HepG2 (cell line): ENCODE results near the gene TSGA10. TPM values are rescaled to one million over a fixed set of nuclear protein-coding genes. Genes with fewer than 3 reads are reported as not detected.

Experiments
- CBX1 ChIP-seq: IDR thresholded peaks from one replicate; pipeline ENCODE4 v1.6.1; 2016; ENCODE audit warnings: antibody characterized with exemption, low read depth
- ELF4 ChIP-seq: sonication (generic); formaldehyde crosslinking; IDR thresholded peaks from 2 replicates; pipeline ENCODE4 v1.5.0; 2020; ENCODE audit warnings: missing genetic modification reagents, mild to moderate bottlenecking, moderate library complexity, borderline replicate concordance
- FOXC1 ChIP-seq: sonication (generic); formaldehyde crosslinking; IDR thresholded peaks from 2 replicates; pipeline ENCODE4 v1.8.0; 2022; ENCODE audit warnings: mild to moderate bottlenecking, missing genetic modification reagents, borderline replicate concordance
- KLF11 ChIP-seq: IDR thresholded peaks from 2 replicates; pipeline ENCODE4 v1.6.1; 2016; ENCODE audit warnings: missing compliant biosample characterization
- MAFK ChIP-seq, 2 experiments: IDR thresholded peaks in 1 of 2; conservative IDR thresholded peaks in 1 of 2; 2 replicates each; pipeline ENCODE4 v1.6.1; 2011; ENCODE audit warnings: improper control_type of control experiment in 2 of 2, low read length in 2 of 2
- RFXANK ChIP-seq: IDR thresholded peaks from 2 replicates; pipeline ENCODE4 v1.6.1; 2016
- SP1 ChIP-seq, 2 experiments: fragments of 450-650 bp in 1 of 2; sonication (generic) in 1 of 2; formaldehyde crosslinking in 1 of 2; IDR thresholded peaks; 2 replicates each; pipeline versions ENCODE4 v1.4.0 to v1.6.1; 2016 to 2020; ENCODE audit warnings: missing genetic modification reagents in 1 of 2
- SP4 ChIP-seq: sonication (generic); formaldehyde crosslinking; IDR thresholded peaks from 2 replicates; pipeline ENCODE4 v1.8.1; 2023; ENCODE audit warnings: mild to moderate bottlenecking, missing genetic modification reagents
- ZC3H13 ChIP-seq: sonication (generic); formaldehyde crosslinking; IDR thresholded peaks from 2 replicates; pipeline ENCODE4 v1.8.1; 2023; ENCODE audit warnings: mild to moderate bottlenecking, missing genetic modification reagents, moderate library complexity
- ZNF180 ChIP-seq: sonication (generic); formaldehyde crosslinking; IDR thresholded peaks from 2 replicates; pipeline ENCODE4 v1.4.0; 2020; ENCODE audit warnings: low read depth, missing genetic modification reagents, borderline replicate concordance
- ZNF333 ChIP-seq: sonication (generic); formaldehyde crosslinking; IDR thresholded peaks from 2 replicates; pipeline ENCODE4 v1.4.0; 2020; ENCODE audit warnings: mild to moderate bottlenecking, missing genetic modification reagents, borderline replicate concordance
- ZNF446 ChIP-seq: sonication (generic); formaldehyde crosslinking; IDR thresholded peaks from 2 replicates; pipeline ENCODE4 v1.5.0; 2020; ENCODE audit warnings: mild to moderate bottlenecking, missing genetic modification reagents
- ZNF510 ChIP-seq: sonication (generic); formaldehyde crosslinking; IDR thresholded peaks from 2 replicates; pipeline ENCODE4 v1.4.0; 2020; ENCODE audit warnings: low read depth, mild to moderate bottlenecking, missing genetic modification reagents
- ZNF841 ChIP-seq: sonication (generic); formaldehyde crosslinking; IDR thresholded peaks from 2 replicates; pipeline ENCODE4 v1.8.1; 2023; ENCODE audit warnings: missing genetic modification reagents, borderline replicate concordance
- ZNF891 ChIP-seq: sonication (generic); formaldehyde crosslinking; IDR thresholded peaks from 2 replicates; pipeline ENCODE4 v1.5.0; 2020; ENCODE audit warnings: mild to moderate bottlenecking, missing genetic modification reagents
- ZZZ3 ChIP-seq: sonication (generic); formaldehyde crosslinking; IDR thresholded peaks from 2 replicates; pipeline ENCODE4 v1.4.0; 2020; ENCODE audit warnings: missing genetic modification reagents, mild to moderate bottlenecking, borderline replicate concordance
- polyA plus RNA-seq, 8 experiments: library from polyadenylated mRNA; depleted of rRNA in 3 of 8; stranded (reverse) in 7 of 8; unstranded in 1 of 8; fragments of >200 nt; fragmentation: Illumina TruSeq in 4 of 8; extraction: Trizol in 4 of 8; gene quantifications; 2 replicates each; pipeline versions ENCODE4 v1.2.1 to v1.2.3, GENCODE V29; 2011 to 2016; ENCODE audit warnings: low read depth in 4 of 8, missing spikeins in 1 of 8, mixed read lengths in 1 of 8; ENCODE audit not compliant: insufficient read depth in 1 of 8
- total RNA-seq, 5 experiments: library from RNA; depleted of rRNA; stranded (reverse); fragments of >200 nt; fragmentation: Illumina TruSeq; extraction: Trizol; gene quantifications; 2 replicates each; pipeline ENCODE4 v1.2.3, GENCODE V29; 2016; ENCODE audit warnings: low read depth in 1 of 5
- TF ChIP-seq, protein P1 (sequence below): sonication (generic); formaldehyde crosslinking; IDR thresholded peaks from 2 replicates; pipeline ENCODE4 v1.8.1; 2022; ENCODE audit warnings: low read depth, mild to moderate bottlenecking, missing genetic modification reagents
- TF ChIP-seq, protein P2 (sequence below): fragments of 450-650 bp; IDR thresholded peaks from 2 replicates; pipeline ENCODE4 v1.6.1; 2017; ENCODE audit warnings: mild to moderate bottlenecking
- TF ChIP-seq, protein P3 (sequence below): sonication (generic); formaldehyde crosslinking; IDR thresholded peaks from 2 replicates; pipeline ENCODE4 v1.5.0; 2020; ENCODE audit warnings: mild to moderate bottlenecking, missing genetic modification reagents
- TF ChIP-seq, protein P4 (sequence below): sonication (generic); formaldehyde crosslinking; IDR thresholded peaks from 2 replicates; pipeline ENCODE4 v1.5.1; 2020; ENCODE audit warnings: missing genetic modification reagents, mild to moderate bottlenecking, borderline replicate concordance

TSGA10 gene
- total and polyA plus RNA-seq, 2 of the 13 experiments (the other 11 are each of a cell fraction or from before 2014, with no cell fraction given): 4.7 to 13.1 TPM

DNA sequence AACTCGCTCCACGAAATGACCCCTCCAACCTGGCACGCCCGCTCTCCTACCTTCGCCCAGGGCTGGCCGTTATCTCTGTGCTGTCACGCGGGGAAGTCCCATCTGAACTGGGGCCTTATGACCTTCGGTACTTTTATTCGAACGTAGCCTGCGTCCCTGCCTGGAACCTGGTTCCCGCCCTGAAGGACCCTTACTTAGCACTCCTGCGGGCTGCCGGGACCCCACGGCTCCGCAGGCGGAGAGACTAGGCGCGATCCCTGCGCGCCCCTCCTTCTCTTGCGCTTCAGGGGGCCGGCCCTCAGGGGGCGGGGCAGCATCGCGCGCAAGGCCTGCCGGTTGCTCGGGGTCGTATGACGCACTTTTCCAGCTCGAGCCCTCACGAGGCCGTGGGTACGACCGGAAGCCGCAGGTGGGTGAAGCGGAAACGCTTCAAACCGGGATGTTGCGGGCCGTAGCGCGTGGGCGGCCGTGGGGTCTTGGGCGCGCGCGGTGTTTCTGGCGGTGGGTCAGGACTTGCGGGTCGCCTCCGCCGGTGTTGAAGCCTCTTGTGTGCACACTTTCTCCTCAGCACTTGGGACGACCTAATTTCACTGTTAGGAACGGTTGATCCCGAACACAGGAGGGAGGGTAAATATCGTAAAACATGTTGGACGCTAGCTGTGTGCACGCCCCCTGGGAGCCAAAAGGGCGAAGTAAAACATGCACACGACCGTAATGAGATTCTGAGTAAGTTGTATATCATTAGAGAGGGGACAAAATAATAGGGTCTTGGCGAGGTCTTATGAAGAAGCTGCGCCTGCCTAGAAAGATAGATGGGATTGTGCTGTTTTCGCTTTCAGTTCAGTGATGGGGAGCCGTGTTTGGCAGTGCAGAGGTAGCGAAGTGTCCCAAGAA, at the start of gene TSGA10, which contains the start of gene LIPT1 (continued):
- TF ChIP-seq ZZZ3 (CRISPR knock-in tag) (peak; percentile 96; the same call in 1 of the 2 replicates), ZNF333 (CRISPR knock-in tag) (no peak; the same call in 1 of the 2 replicates), ELF4 (CRISPR knock-in tag) (peak; percentile 96), KLF11 (CRISPR knock-in tag) (peak; percentile 94), SP4 (CRISPR knock-in tag) (peak; percentile 97), SP1 (IDR thresholded peaks at IDR 0.05) (no peak), SP1 (CRISPR knock-in tag; IDR thresholded peaks at IDR 0.05) (peak; percentile 94), ZNF510 (peak; percentile 99), ZNF180 (CRISPR knock-in tag) (no peak), MAFK (conservative IDR thresholded peaks at IDR 0.05 in 1 of 2, IDR thresholded peaks at IDR 0.05 in 1 of 2; ENCODE audit: low read length in 2 of 2) (no peak), CBX1 (peak; percentile 93), FOXC1 (peak; percentile 79; the same call in 1 of the 2 replicates), RFXANK (CRISPR knock-in tag) (peak; percentile 94), ZNF841 (no peak), ZNF891 (CRISPR knock-in tag) (peak; percentile 97), ZNF446 (CRISPR knock-in tag) (peak; percentile 58; the same call in 1 of the 2 replicates), ZC3H13 (CRISPR knock-in tag) (peak; percentile 88)
- TF ChIP-seq, protein P1, sequence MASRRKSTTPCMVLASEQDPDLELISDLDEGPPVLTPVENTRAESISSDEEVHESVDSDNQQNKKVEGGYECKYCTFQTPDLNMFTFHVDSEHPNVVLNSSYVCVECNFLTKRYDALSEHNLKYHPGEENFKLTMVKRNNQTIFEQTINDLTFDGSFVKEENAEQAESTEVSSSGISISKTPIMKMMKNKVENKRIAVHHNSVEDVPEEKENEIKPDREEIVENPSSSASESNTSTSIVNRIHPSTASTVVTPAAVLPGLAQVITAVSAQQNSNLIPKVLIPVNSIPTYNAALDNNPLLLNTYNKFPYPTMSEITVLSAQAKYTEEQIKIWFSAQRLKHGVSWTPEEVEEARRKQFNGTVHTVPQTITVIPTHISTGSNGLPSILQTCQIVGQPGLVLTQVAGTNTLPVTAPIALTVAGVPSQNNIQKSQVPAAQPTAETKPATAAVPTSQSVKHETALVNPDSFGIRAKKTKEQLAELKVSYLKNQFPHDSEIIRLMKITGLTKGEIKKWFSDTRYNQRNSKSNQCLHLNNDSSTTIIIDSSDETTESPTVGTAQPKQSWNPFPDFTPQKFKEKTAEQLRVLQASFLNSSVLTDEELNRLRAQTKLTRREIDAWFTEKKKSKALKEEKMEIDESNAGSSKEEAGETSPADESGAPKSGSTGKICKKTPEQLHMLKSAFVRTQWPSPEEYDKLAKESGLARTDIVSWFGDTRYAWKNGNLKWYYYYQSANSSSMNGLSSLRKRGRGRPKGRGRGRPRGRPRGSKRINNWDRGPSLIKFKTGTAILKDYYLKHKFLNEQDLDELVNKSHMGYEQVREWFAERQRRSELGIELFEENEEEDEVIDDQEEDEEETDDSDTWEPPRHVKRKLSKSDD (CRISPR knock-in tag): peak; percentile 98
- TF ChIP-seq, protein P2, sequence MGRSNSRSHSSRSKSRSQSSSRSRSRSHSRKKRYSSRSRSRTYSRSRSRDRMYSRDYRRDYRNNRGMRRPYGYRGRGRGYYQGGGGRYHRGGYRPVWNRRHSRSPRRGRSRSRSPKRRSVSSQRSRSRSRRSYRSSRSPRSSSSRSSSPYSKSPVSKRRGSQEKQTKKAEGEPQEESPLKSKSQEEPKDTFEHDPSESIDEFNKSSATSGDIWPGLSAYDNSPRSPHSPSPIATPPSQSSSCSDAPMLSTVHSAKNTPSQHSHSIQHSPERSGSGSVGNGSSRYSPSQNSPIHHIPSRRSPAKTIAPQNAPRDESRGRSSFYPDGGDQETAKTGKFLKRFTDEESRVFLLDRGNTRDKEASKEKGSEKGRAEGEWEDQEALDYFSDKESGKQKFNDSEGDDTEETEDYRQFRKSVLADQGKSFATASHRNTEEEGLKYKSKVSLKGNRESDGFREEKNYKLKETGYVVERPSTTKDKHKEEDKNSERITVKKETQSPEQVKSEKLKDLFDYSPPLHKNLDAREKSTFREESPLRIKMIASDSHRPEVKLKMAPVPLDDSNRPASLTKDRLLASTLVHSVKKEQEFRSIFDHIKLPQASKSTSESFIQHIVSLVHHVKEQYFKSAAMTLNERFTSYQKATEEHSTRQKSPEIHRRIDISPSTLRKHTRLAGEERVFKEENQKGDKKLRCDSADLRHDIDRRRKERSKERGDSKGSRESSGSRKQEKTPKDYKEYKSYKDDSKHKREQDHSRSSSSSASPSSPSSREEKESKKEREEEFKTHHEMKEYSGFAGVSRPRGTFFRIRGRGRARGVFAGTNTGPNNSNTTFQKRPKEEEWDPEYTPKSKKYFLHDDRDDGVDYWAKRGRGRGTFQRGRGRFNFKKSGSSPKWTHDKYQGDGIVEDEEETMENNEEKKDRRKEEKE: no peak
- TF ChIP-seq, protein P3, sequence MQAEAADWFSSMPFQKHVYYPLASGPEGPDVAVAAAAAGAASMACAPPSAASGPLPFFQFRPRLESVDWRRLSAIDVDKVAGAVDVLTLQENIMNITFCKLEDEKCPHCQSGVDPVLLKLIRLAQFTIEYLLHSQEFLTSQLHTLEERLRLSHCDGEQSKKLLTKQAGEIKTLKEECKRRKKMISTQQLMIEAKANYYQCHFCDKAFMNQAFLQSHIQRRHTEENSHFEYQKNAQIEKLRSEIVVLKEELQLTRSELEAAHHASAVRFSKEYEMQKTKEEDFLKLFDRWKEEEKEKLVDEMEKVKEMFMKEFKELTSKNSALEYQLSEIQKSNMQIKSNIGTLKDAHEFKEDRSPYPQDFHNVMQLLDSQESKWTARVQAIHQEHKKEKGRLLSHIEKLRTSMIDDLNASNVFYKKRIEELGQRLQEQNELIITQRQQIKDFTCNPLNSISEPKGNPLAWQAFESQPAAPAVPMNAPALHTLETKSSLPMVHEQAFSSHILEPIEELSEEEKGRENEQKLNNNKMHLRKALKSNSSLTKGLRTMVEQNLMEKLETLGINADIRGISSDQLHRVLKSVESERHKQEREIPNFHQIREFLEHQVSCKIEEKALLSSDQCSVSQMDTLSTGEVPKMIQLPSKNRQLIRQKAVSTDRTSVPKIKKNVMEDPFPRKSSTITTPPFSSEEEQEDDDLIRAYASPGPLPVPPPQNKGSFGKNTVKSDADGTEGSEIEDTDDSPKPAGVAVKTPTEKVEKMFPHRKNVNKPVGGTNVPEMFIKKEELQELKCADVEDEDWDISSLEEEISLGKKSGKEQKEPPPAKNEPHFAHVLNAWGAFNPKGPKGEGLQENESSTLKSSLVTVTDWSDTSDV (CRISPR knock-in tag): peak; percentile 99
- TF ChIP-seq, protein P4, sequence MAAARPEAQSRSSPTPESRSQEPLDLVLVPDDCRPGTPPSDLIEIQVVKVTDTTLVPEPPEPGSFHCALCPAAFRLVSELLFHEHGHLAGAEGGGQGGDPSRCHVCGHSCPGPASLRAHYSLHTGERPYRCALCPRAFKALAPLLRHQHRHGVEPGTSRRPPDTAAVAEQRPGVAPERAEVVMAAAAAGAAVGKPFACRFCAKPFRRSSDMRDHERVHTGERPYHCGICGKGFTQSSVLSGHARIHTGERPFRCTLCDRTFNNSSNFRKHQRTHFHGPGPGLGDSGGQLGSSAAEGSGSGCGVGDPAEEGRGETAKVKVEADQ: peak; percentile 99
